Fibroblast of the aortic adventitia (primary cell): Measurements from ENCODE around the gene CLPSL1. TPM values are rescaled to one million over a fixed set of nuclear protein-coding genes. Genes with fewer than 3 reads are reported as not detected.

Source experiments
- DNase-seq: peaks from one replicate; pipeline ENCODE4 v3.0.0-alpha.2; 2010; ENCODE audit warnings: low read depth
- H3K4me3 ChIP-seq: 2 replicates; pipeline ENCODE4 v1.5.1; 2011; ENCODE audit warnings: low read depth, mild to moderate bottlenecking, control low read depth, low read length, moderate library complexity
- CTCF ChIP-seq: IDR thresholded peaks from 2 replicates; pipeline ENCODE4 v1.5.1; 2011; ENCODE audit warnings: mild to moderate bottlenecking, low read length, control low read depth, inconsistent platforms; ENCODE audit not compliant: insufficient read depth
- total RNA-seq: library from RNA; depleted of rRNA; stranded (reverse); fragments of >200 nt; gene quantifications from 2 replicates; pipeline ENCODE4 v1.2.3, GENCODE V29; 2012; ENCODE audit warnings: low replicate concordance

Gene CLPSL1
- total RNA-seq, 1 donor, result not detected

- no peak for DNase-seq
- no peak within 1 kb of the TSS for H3K4me3 ChIP-seq
- no peak for TF ChIP-seq CTCF
Measured at GRCh38 chr6:35736982-35737412, 43.8 kb upstream of the CLPSL1 start, which contains the start of gene ARMC12. Gene ARMC12, plus strand, starts transcription at chr6:35737032. Its CDS starts 77 bp downstream, at chr6:35737109.

- peak; percentile 91 for DNase-seq
- peak; percentile 89 for TF ChIP-seq CTCF
Measured at GRCh38 chr6:35737413-35738211, 43.2 kb upstream of the CLPSL1 start.

GRCh38 chr6:35739645-35740524 is 40.9 kb upstream of the CLPSL1 start:
- no peak for TF ChIP-seq CTCF
- no peak overlapping the region for H3K4me3 ChIP-seq
- no peak for DNase-seq

More at GRCh38 chr6:35737413-35738211, 43.2 kb upstream of the CLPSL1 start:
- no peak overlapping the region for H3K4me3 ChIP-seq

GRCh38 chr6:35742842-35743241 is 38.0 kb upstream of the CLPSL1 start:
- TF ChIP-seq CTCF, result no peak
- no peak overlapping the region for H3K4me3 ChIP-seq
- no peak for DNase-seq

- DNase-seq, result no peak
- no peak overlapping the region for H3K4me3 ChIP-seq
- no peak for TF ChIP-seq CTCF
Measured at GRCh38 chr6:35745509-35745908, 35.3 kb upstream of the CLPSL1 start.

GRCh38 chr6:35746516-35746915 is 34.3 kb upstream of the CLPSL1 start:
- TF ChIP-seq CTCF, result no peak
- no peak overlapping the region for H3K4me3 ChIP-seq
- no peak for DNase-seq
